HepG2 (cell line): ENCODE results near the gene CMAS. TPM values are rescaled to one million over a fixed set of nuclear protein-coding genes. Genes with fewer than 3 reads are reported as not detected.

ENCODE experiments used
- ATAC-seq: fragments of 200-7000 bp; cut with Tn5 transposase; 3 replicates; pipeline ENCODE4 v1.9.1; 2020; ENCODE audit warnings: mild to moderate bottlenecking, moderate library complexity
- BruUV-seq: library from RNA; stranded (reverse); fragments of 400-500 nt; replicated peaks from 2 replicates; lab custom pipeline; 2021; lab: Mats Ljungman, UMichigan
- CTCF ChIA-PET: fragments of 300-600 bp; formaldehyde crosslinking; extraction: SDS; loops from one replicate; lab custom pipeline; 2021; ENCODE audit warnings: low total read pairs, inconsistent platforms, low intra/inter-chr PET ratio; lab: Yijun Ruan, JAX
- POLR2A ChIA-PET: fragments of 350-600 bp; sonication (Branson Sonifier 250); formaldehyde crosslinking; loops from one replicate; lab custom pipeline; 2020; ENCODE audit warnings: antibody characterized with exemption, inconsistent platforms; lab: Yijun Ruan, JAX
- DNase-seq: peaks from one replicate; pipeline ENCODE4 v3.0.0-alpha.2; 2015; ENCODE audit warnings: low spot score
- FAIRE-seq: peaks from 3 replicates; lab custom pipeline; 2011; peaks lifted over from hg19 to GRCh38; lab: Jason Lieb, UNC
- H2AFZ ChIP-seq: one replicate; pipeline ENCODE4 v1.6.1; 2011; ENCODE audit warnings: low read length, inconsistent platforms
- H3K27ac ChIP-seq: fragments of 300-600 bp; 3 replicates; pipeline ENCODE4 v1.8.0; 2011; ENCODE audit warnings: mixed run types, mild to moderate bottlenecking, mixed read lengths, low read length, inconsistent platforms; ENCODE audit not compliant: insufficient read depth; ENCODE audit errors: extremely low read length
- H3K27me3 ChIP-seq, 2 experiments: fragments of 200-600 bp in 1 of 2; 2 replicates in 1 of 2; 3 replicates in 1 of 2; pipeline versions ENCODE4 v1.6.0 to v1.8.0; 2011; ENCODE audit warnings: low read length in 2 of 2, mild to moderate bottlenecking in 2 of 2, moderate library complexity in 2 of 2, inconsistent platforms in 1 of 2; ENCODE audit not compliant: insufficient read depth in 2 of 2, control insufficient read depth in 1 of 2
- H3K36me3 ChIP-seq, 2 experiments: fragments of 200-600 bp in 1 of 2; replicated peaks in 1 of 2; 2 replicates in 1 of 2; 3 replicates in 1 of 2; pipeline versions ENCODE4 v1.5.1 to v1.8.0; 2011; ENCODE audit warnings: low read length in 2 of 2, inconsistent platforms in 1 of 2; ENCODE audit not compliant: insufficient read depth in 2 of 2, control insufficient read depth in 1 of 2
- H3K4me1 ChIP-seq: 2 replicates; pipeline ENCODE4 v1.5.1; 2012; ENCODE audit warnings: low read length, inconsistent platforms; ENCODE audit not compliant: insufficient read depth
- H3K4me2 ChIP-seq: 2 replicates; pipeline ENCODE4 v1.6.0; 2011; ENCODE audit warnings: low read depth, low read length, inconsistent platforms
- H3K4me3 ChIP-seq, 3 experiments: fragments of 200-600 bp in 1 of 3; sonication (generic), shearing (Covaris generic) in 1 of 3; replicated peaks in 1 of 3; 2 replicates each; pipeline ENCODE4 v1.5.1; 2011 to 2016; ENCODE audit warnings: low read length in 3 of 3, inconsistent platforms in 2 of 3, low read depth in 2 of 3, mild to moderate bottlenecking in 2 of 3, control low read depth in 1 of 3, mixed read lengths in 1 of 3; ENCODE audit not compliant: insufficient read depth in 1 of 3
- H3K79me2 ChIP-seq: one replicate; pipeline ENCODE4 v1.6.1; 2011; ENCODE audit warnings: low read length, inconsistent platforms; ENCODE audit not compliant: insufficient read depth
- H3K9ac ChIP-seq: 2 replicates; pipeline ENCODE4 v1.6.0; 2011; ENCODE audit warnings: mild to moderate bottlenecking, low read depth, low read length, inconsistent platforms; ENCODE audit not compliant: insufficient read depth
- H3K9me3 ChIP-seq: 2 replicates; pipeline ENCODE4 v1.5.1; 2012; ENCODE audit warnings: mild to moderate bottlenecking, low read length
- H4K20me1 ChIP-seq: 2 replicates; pipeline ENCODE4 v1.6.0; 2011; ENCODE audit warnings: inconsistent platforms, mild to moderate bottlenecking, low read length, moderate library complexity; ENCODE audit not compliant: insufficient read depth
- CBX2 ChIP-seq, 2 experiments: fragments of 200-600 bp in 1 of 2; sonication (generic); formaldehyde crosslinking in 1 of 2; IDR thresholded peaks; 2 replicates each; pipeline versions ENCODE4 v1.7.0 to v1.8.1; 2018 to 2022; ENCODE audit warnings: low read depth in 2 of 2, low read length in 1 of 2, mild to moderate bottlenecking in 1 of 2, missing genetic modification reagents in 1 of 2
- DBP ChIP-seq: sonication (generic); formaldehyde crosslinking; IDR thresholded peaks from 2 replicates; pipeline ENCODE4 v1.4.0; 2020; ENCODE audit warnings: missing genetic modification reagents; ENCODE audit errors: not compliant biosample characterization
- KDM5B ChIP-seq: sonication (generic); formaldehyde crosslinking; IDR thresholded peaks from 2 replicates; pipeline ENCODE4 v1.4.0; 2020; ENCODE audit warnings: missing genetic modification reagents, mild to moderate bottlenecking, borderline replicate concordance
- KLF15 ChIP-seq: sonication (generic); formaldehyde crosslinking; IDR thresholded peaks from 2 replicates; pipeline ENCODE4 v1.8.1; 2023; ENCODE audit warnings: borderline replicate concordance, mild to moderate bottlenecking, inconsistent platforms, missing genetic modification reagents, mixed read lengths
- KLF16 ChIP-seq, 2 experiments: sonication (generic) in 1 of 2; formaldehyde crosslinking in 1 of 2; IDR thresholded peaks; 2 replicates each; pipeline versions ENCODE4 v1.6.1 to v1.8.0; 2016 to 2023; ENCODE audit warnings: missing genetic modification reagents in 2 of 2, missing compliant biosample characterization in 1 of 2
- MED8 ChIP-seq: sonication (generic); formaldehyde crosslinking; IDR thresholded peaks from 2 replicates; pipeline ENCODE4 v1.8.1; 2023; ENCODE audit warnings: mild to moderate bottlenecking, missing genetic modification reagents; ENCODE audit not compliant: insufficient replicate concordance
- NR2F2 ChIP-seq: IDR thresholded peaks from 2 replicates; pipeline ENCODE4 v1.6.1; 2012; ENCODE audit warnings: low read depth, inconsistent platforms, borderline replicate concordance
- PHF21A ChIP-seq: sonication (generic); formaldehyde crosslinking; IDR thresholded peaks from 2 replicates; pipeline ENCODE4 v1.5.0; 2020; ENCODE audit warnings: mild to moderate bottlenecking, missing genetic modification reagents
- SALL1 ChIP-seq: sonication (generic); formaldehyde crosslinking; IDR thresholded peaks from 2 replicates; pipeline ENCODE4 v1.8.0; 2022; ENCODE audit warnings: mild to moderate bottlenecking, missing genetic modification reagents
- ZBTB26 ChIP-seq: IDR thresholded peaks from 2 replicates; pipeline ENCODE4 v1.6.1; 2016; ENCODE audit warnings: missing compliant biosample characterization, missing genetic modification reagents, borderline replicate concordance
- ZNF567 ChIP-seq: sonication (generic); formaldehyde crosslinking; IDR thresholded peaks from 2 replicates; pipeline ENCODE4 v1.8.1; 2023; ENCODE audit warnings: mild to moderate bottlenecking, missing genetic modification reagents, borderline replicate concordance
- ZNF609 ChIP-seq: sonication (generic); formaldehyde crosslinking; IDR thresholded peaks from 2 replicates; pipeline ENCODE4 v1.4.0; 2020; ENCODE audit warnings: mild to moderate bottlenecking, missing genetic modification reagents, borderline replicate concordance
- WGBS: methylation state at CpG from one replicate; pipeline ENCODE4 v1.1.6; 2017; ENCODE audit warnings: low lambda C conversion rate; 5-methylcytosine and 5-hydroxymethylcytosine counted together
- in situ Hi-C: cut with HindIII; loops from 2 replicates; pipeline ENCODE4 v1.10.0; 2017; ENCODE audit warnings: low pct_unique_long_range_greater_than_20kb; ENCODE audit not compliant: extremely low pct_ligation_motif_present
- intact Hi-C: fragments of 100-400 bp; cut with micrococcal nuclease; formaldehyde crosslinking; loops from one replicate; pipeline ENCODE4 v1.10.0; 2022; ENCODE audit not compliant: unreplicated experiment
- polyA plus RNA-seq, 8 experiments: library from polyadenylated mRNA; depleted of rRNA in 3 of 8; stranded (reverse) in 7 of 8; unstranded in 1 of 8; fragments of >200 nt; fragmentation: Illumina TruSeq in 4 of 8; extraction: Trizol in 4 of 8; gene quantifications; 2 replicates each; pipeline versions ENCODE4 v1.2.1 to v1.2.3, GENCODE V29; 2011 to 2016; ENCODE audit warnings: low read depth in 4 of 8, missing spikeins in 1 of 8, mixed read lengths in 1 of 8; ENCODE audit not compliant: insufficient read depth in 1 of 8
- total RNA-seq, 5 experiments: library from RNA; depleted of rRNA; stranded (reverse); fragments of >200 nt; fragmentation: Illumina TruSeq; extraction: Trizol; gene quantifications; 2 replicates each; pipeline ENCODE4 v1.2.3, GENCODE V29; 2016; ENCODE audit warnings: low read depth in 1 of 5

CMAS gene
- total and polyA plus RNA-seq, 2 of the 13 experiments (the other 11 are each of a cell fraction or from before 2014, with no cell fraction given), result 14.0 to 21.3 TPM

GRCh38 chr12:22066310-22066709, 20.3 kb downstream of the CMAS start:
- H3K27me3 ChIP-seq, result no peaks in the 10 kb centered on the region
- intact Hi-C loops, result no loop called here
- H3K4me1 ChIP-seq, result no peaks in the 10 kb centered on the region
- ATAC-seq, result no peak
- H4K20me1 ChIP-seq, result no peaks in the 10 kb centered on the region
- no peak for DNase-seq
- no peak overlapping the region for H2AFZ ChIP-seq
- BruUV-seq, result no TSS peak
- no peak overlapping the region for H3K4me2 ChIP-seq
- no peak for FAIRE-seq
- POLR2A ChIA-PET, result no interaction called here
- in situ Hi-C loops, result no loop called here
- WGBS, result 96% methylated on average over 2 of the region's 2 CpGs
- no peaks in the 10 kb centered on the region for H3K9me3 ChIP-seq
- TF ChIP-seq SALL1 (CRISPR knock-in tag) (no peak), ZNF567 (CRISPR knock-in tag) (no peak), ZNF609 (CRISPR knock-in tag) (no peak), PHF21A (no peak), MED8 (no peak), NR2F2 (no peak), KDM5B (CRISPR knock-in tag) (no peak), CBX2 (IDR thresholded peaks at IDR 0.05; ENCODE audit: low read depth, low read length) (no peak), CBX2 (CRISPR knock-in tag; IDR thresholded peaks at IDR 0.05; ENCODE audit: low read depth) (no peak), DBP (CRISPR knock-in tag) (no peak), ZBTB26 (CRISPR knock-in tag) (no peak), KLF16 (CRISPR knock-in tag; IDR thresholded peaks at IDR 0.05) (no peak), KLF15 (CRISPR knock-in tag) (no peak)
- TF ChIP-seq, all 625 proteins: peak for 0
- no peak overlapping the region for H3K27ac ChIP-seq
- H3K4me3 ChIP-seq, result no peak overlapping the region
- no peak overlapping the region for H3K9ac ChIP-seq
- CTCF ChIA-PET, result no interaction called here
- H3K79me2 ChIP-seq, result no peaks in the 10 kb centered on the region
- H3K36me3 ChIP-seq, result peaks cover 1 to 8% of the 10 kb centered on the region in 2 experiments; a peak in 3 of 5 replicates
